GM12873 (cell line): Measurements from ENCODE around the gene SFSWAP.

ENCODE experiments used
- TF ChIP-seq, protein P1 (sequence below): IDR thresholded peaks from 2 replicates; pipeline ENCODE4 v1.5.1; 2012; ENCODE audit warnings: low read depth, mild to moderate bottlenecking, moderate library complexity, low read length, control low read depth; ENCODE audit not compliant: insufficient read depth; ENCODE audit errors: missing control alignments

The SFSWAP gene

DNA sequence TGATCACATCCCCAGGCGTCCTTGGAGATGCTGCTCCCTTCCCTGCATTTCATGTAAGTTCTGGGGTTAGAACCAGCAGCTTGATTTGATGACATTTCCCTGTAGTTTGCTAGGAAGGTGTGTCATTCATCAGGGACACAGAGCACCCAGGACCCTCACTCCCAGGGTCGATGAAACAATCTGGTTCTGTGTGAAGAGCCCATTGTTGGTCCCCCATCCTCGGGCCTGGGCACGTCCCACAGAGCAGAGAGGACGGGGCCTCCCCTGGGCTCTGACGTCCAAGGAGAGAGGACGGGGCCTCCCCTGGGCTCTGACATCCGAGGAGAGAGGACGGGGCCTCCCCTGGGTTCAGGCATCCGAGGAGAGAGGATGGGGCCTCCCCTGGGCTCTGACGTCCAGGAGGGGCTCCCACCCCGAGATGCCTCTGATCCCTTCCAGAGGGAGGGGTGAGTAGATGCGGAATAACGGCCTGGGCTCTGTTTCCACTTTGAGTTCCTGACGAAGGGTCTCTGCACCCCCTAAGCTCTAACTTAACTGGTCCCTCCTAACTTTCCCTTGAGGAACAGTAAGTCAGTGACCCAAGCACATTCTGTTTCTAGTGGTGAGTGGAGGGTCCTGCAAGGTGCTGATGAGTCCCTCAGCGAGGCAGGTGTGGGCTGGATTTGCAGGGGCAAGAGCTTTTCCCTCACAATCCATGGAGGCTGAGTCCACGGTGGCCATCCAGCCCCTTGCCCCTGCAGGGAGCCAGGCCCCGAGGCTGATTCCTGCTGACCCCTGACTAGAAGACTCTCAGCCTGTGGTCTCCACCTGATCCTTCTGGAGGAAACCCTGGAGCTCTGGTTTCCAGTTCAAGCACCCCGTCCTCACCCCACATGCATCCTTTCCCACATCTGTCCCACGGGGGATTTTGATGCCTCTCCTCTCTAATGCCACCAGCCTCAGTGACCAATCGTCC is 35.5 kb upstream of the SFSWAP start:
- TF ChIP-seq, protein P1, sequence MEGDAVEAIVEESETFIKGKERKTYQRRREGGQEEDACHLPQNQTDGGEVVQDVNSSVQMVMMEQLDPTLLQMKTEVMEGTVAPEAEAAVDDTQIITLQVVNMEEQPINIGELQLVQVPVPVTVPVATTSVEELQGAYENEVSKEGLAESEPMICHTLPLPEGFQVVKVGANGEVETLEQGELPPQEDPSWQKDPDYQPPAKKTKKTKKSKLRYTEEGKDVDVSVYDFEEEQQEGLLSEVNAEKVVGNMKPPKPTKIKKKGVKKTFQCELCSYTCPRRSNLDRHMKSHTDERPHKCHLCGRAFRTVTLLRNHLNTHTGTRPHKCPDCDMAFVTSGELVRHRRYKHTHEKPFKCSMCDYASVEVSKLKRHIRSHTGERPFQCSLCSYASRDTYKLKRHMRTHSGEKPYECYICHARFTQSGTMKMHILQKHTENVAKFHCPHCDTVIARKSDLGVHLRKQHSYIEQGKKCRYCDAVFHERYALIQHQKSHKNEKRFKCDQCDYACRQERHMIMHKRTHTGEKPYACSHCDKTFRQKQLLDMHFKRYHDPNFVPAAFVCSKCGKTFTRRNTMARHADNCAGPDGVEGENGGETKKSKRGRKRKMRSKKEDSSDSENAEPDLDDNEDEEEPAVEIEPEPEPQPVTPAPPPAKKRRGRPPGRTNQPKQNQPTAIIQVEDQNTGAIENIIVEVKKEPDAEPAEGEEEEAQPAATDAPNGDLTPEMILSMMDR, result no peak

DNA sequence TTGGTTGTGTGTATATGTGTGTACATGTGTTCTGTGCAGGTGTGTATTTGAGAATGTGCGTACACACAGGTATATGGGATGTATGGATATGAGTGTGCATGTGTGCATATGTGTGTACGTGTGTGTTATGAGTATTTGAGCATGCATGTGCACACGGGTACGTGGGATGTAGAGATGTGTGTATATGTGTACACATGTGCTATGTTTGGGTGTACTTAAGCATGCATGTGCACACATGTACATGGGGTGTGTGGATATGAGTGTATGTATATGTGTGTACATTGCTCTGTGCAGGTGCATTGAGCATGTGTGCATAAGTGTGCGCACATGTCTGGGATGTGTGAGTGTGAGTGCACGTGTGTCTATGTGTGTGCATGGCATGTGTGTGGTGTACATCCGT is 34.3 kb upstream of the SFSWAP start:
- TF ChIP-seq, protein P1, result no peak

DNA sequence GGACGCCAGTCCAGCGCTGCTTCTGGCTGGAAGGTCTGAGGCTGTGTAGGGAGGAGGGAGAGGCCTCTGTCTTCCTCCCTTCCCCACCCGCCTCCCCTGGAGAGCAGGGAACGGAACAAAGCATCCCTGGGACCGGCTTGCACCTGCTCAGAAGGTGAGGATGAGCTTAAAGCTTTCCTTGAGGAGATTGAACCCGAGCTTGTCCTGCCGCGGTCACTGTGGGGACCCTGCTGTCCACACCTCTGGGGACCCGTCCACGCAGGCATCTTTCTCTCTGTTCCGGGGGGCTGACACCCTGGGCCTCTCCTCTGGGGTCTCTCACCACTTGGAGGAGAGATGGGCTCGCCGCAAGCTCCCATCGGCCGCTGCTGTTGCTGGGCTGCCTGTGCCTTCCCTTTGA is 33.2 kb upstream of the SFSWAP start:
- TF ChIP-seq, protein P1, result no peak

DNA sequence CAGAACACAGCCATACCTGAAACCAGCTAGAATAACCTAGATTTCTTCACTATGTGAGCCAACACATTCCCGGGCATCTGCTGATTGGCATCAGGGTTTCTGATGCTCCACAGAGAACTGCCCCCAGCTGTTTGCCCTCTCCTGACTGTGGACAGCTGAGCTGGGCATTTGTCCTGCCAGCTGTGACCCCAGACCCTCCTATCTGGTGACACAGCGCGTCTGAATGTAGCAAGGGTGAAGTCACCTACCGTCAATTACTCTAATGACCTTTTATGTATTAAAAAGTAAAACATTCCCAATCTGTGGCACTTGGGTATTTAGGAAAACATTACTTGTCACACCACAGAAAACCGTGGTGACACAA is 29.7 kb upstream of the SFSWAP start:
- TF ChIP-seq, protein P1, result no peak

DNA sequence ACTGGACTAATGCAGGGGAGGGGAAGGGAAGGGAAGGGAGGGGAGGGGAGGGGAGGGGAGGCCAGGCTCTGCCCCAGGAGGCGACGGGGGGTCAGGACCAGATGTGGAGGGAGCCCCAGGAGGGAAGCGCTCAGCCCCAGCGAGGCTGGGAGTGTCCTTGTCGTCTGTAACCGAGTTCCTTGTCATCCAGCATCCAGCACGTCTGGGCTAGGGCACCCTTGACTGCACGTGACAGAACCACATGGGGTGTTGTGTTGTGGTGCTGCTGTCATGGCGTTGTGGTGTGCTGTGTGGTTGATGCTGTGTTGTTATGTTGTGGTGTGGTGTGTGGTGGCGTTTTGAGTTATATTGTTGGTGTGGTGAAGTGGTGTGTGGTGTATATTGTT is 28.4 kb upstream of the SFSWAP start:
- TF ChIP-seq, protein P1, result no peak

DNA sequence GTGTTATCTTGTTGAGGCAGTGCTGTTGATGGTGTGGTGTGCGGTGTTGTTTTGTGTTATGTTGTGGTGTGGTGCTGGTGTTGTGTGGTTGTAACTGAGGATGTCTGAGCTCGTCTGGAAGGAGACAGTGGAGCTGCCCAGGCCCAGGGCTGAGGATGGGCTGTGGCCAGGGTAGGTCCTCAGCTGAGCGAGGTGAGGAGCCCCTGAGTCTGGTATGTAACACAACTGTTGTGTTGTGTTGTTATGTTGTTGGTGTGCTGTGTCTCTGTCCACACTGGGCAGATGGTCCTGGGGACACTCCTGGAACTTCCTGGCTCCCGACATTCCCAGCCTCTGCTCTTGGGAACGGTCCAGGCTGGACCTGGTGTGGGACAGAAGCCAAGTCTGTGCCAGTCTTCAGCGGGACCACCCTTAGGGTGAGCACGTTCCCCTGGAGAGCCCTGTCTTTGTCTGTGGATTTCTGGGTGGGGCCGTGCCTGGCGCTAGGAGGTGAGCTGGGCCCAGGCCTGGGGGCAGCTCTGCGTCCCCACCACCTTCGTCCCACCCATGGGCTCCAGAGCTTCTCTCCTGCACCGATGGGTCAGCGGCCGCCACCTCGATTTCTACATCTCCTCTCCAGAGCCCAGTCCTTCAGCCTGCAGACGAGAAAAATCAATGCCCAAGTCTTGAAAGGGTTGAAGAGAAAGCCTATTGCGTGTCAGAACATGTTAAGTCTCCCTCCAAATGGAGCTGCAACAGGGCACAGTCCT is 27.4 kb upstream of the SFSWAP start:
- TF ChIP-seq, protein P1, result no peak

DNA sequence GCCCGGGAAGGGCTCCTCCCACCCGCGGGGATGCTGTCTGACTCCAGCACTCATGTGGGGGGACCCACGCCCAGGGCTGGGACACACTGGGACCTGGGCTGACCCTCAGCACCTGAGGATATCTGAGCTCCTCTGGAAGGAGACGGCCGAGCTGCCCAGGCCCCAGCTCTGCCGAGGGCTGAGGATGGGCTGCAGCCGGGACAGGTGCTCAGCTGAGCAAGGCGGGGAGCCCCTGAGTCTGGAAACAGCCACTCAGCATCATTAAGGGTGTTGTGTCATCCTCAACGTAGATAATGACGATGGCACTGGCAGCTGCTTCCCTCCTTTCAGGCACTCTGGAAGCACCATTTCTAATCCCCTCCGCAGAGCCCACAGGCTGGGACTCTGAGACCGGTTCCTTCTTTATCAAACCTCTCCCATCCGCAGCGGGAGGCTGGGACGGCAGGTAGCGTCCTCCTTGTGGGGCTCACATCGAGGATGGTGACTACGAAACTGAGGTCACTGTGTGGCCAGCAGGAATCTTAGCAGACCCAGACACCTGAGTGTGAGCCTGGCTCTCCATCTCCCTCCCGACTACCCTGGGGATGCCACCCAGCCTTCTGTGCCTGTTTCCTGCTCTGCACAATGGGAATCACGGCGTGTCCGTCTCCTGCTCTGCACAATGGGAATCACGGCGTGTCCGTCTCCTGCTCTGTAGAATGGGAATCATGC is 26.7 kb upstream of the SFSWAP start:
- TF ChIP-seq, protein P1, result no peak
